Tibial artery (tissue), 4 donors: Measurements from ENCODE around the gene CLDN2.

Experiments used
- DNase-seq, 2 donors: peaks; one replicate each; pipeline ENCODE4 v3.0.0-alpha.2; 2019
- H3K27ac ChIP-seq, 2 donors: fragments of 200-600 bp; sonication (generic) in 1 of 2; 1 replicate in 1 of 2; 2 replicates in 1 of 2; pipeline ENCODE4 v1.5.1; 2018 to 2019; ENCODE audit warnings: mild to moderate bottlenecking in 1 of 2
- H3K27me3 ChIP-seq, 2 donors: fragments of 200-600 bp; sonication (generic) in 1 of 2; one replicate each; pipeline versions ENCODE4 v1.5.1 to v1.6.0; 2016 to 2019
- H3K36me3 ChIP-seq, 3 donors: fragments of 200-600 bp; sonication (generic) in 2 of 3; one replicate each; pipeline ENCODE4 v1.5.1; 2016 to 2019; ENCODE audit warnings: mild to moderate bottlenecking in 2 of 3
- H3K4me1 ChIP-seq, 4 donors: fragments of 200-600 bp; sonication (generic) in 2 of 4; 1 replicate in 3 of 4; 2 replicates in 1 of 4; pipeline ENCODE4 v1.5.1; 2016 to 2019
- H3K4me3 ChIP-seq, 2 donors: fragments of 200-600 bp; sonication (generic) in 1 of 2; 1 replicate in 1 of 2; 2 replicates in 1 of 2; pipeline ENCODE4 v1.5.1; 2018 to 2019; ENCODE audit warnings: mild to moderate bottlenecking in 2 of 2
- H3K9me3 ChIP-seq, 3 donors: fragments of 200-600 bp; sonication (generic) in 1 of 3; one replicate each; pipeline ENCODE4 v1.5.1; 2016 to 2019
- intact Hi-C: fragments of 100-400 bp; cut with DNase I; formaldehyde crosslinking; loops from one replicate; pipeline ENCODE4 v1.15.0; 2023; ENCODE audit warnings: low total_unique reads
- TF ChIP-seq, protein P1 (sequence below), 2 experiments: fragments of 200-600 bp in 1 of 2; fragments of 450-650 bp in 1 of 2; IDR thresholded peaks; one replicate each; pipeline ENCODE4 v1.5.1; 2017 to 2019; ENCODE audit warnings: antibody characterized with exemption in 2 of 2, mild to moderate bottlenecking in 1 of 2, moderate library complexity in 1 of 2

Gene CLDN2

GRCh38 chrX:106976416-106976815 lies 56.2 kb downstream of the CLDN2 start:
- intact Hi-C loops: no loop called here
- no peak for DNase-seq
- no peaks in the 10 kb centered on the region for H3K9me3 ChIP-seq
- no peak overlapping the region for H3K4me3 ChIP-seq
- H3K36me3 ChIP-seq: peaks cover 0 to 6% (median 0%) of the 10 kb centered on the region in 3 donors
- H3K27ac ChIP-seq: no peak overlapping the region
- no peaks in the 10 kb centered on the region for H3K27me3 ChIP-seq
- no peaks in the 10 kb centered on the region for H3K4me1 ChIP-seq
- TF ChIP-seq, protein P1, sequence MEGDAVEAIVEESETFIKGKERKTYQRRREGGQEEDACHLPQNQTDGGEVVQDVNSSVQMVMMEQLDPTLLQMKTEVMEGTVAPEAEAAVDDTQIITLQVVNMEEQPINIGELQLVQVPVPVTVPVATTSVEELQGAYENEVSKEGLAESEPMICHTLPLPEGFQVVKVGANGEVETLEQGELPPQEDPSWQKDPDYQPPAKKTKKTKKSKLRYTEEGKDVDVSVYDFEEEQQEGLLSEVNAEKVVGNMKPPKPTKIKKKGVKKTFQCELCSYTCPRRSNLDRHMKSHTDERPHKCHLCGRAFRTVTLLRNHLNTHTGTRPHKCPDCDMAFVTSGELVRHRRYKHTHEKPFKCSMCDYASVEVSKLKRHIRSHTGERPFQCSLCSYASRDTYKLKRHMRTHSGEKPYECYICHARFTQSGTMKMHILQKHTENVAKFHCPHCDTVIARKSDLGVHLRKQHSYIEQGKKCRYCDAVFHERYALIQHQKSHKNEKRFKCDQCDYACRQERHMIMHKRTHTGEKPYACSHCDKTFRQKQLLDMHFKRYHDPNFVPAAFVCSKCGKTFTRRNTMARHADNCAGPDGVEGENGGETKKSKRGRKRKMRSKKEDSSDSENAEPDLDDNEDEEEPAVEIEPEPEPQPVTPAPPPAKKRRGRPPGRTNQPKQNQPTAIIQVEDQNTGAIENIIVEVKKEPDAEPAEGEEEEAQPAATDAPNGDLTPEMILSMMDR (IDR thresholded peaks at IDR 0.05): no peak
